Measurements from ENCODE around the gene FN1.
"Not testable (repeated sequence)": the region's sequence is repeated elsewhere in the genome, so short reads cannot be mapped to it uniquely, and the experiment has no call there.

FN1 gene

DNA sequence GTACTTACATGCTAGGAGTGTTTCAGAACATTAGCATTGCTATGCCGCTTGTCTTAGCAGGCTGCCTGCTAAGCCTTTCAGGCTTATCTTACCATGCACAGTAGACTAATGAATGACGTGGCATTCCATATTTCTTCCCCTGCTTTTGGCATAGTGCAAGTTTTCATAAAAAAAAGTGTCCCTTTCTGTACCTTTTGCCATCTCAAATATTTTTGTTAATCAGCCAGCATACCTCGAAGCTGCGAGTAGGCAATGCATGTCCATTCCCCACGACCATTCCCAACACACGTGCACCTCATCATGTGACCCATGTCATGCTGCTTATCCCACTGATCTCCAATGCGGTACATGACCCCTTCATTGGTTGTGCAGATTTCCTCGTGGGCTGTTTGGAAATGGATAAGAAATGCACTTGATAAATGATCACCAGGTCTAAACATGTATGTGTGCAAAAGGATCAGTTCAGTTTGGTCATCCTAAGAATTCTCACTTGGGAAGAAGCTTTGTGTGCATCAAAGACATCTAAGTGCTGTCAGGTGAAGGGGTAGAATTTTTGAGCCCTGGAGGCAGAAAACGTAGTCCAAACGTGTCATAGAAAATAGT, 13.9 kb downstream of the FN1 start:
- no peak for DNase-seq

DNA sequence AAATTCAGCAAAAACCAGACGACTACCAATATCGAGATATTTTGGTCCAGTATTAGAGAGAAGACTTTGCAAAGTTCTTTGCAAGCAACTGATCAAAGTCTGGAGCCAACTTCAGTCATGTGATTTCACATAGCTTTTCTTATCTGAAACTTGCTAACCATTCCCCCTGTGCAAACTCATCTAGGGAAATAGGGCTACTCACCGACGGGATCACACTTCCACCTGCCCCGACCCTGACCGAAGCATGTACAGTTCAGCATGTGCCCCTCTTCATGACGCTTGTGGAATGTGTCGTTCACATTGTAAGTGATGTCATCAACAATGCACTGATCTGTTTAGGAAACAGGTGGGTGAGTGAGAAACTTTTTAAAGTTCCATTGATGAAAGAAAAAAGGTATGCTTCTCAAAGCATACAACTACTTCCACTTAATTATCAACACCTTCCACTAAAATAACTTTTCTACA, 15.4 kb downstream of the FN1 start:
- no peak for DNase-seq

DNA sequence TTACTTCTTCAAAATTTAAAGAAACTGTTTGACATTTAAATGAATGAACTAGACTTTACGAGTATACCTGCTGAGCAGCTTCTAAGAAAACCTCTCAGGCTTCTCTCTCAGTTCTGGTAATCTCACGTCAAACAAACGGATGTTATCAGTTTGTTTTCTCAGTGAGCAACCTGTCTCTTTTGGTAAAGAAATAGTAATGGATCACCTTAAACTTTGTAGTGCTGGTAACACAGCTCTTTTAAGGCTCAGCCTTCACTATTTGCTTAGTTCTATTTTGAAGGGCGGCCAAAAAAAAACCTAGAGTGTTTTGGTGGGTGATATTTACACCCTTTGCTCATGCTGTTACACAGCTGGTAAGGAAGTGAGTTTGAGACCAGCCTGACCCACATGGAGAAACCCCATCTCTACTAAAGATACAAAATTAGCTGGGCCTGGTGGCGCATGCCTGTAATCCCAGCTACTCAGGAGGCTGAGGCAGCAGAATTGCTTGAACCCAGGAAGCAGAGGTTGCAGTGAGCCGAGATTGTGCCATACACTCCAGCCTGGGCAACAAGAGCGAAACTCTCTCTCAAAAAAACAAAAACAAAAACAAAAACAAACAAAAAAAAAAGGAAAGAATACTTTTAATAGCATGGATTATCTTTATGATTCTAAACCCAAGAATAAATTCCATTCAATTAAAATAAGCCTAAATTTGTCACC, 15.9 kb downstream of the FN1 start:
- no peak for DNase-seq

DNA sequence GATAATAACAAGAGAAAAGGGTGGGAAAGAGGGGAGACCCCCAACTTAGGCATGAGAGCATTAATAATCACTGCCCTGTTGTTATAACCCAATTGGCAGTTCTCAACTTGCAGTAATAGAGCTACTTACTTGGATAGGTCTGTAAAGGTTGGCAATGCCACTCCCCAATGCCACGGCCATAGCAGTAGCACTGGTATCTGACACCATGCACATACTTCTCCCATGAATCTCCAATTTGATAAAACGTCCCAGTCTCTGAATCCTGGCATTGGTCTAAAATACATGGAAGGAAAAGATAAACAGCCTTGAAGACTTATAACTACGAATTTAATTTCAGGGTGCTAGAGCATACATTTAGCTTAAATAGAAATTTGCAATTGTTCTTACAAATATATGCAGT, 16.8 kb downstream of the FN1 start:
- no peak for DNase-seq

DNA sequence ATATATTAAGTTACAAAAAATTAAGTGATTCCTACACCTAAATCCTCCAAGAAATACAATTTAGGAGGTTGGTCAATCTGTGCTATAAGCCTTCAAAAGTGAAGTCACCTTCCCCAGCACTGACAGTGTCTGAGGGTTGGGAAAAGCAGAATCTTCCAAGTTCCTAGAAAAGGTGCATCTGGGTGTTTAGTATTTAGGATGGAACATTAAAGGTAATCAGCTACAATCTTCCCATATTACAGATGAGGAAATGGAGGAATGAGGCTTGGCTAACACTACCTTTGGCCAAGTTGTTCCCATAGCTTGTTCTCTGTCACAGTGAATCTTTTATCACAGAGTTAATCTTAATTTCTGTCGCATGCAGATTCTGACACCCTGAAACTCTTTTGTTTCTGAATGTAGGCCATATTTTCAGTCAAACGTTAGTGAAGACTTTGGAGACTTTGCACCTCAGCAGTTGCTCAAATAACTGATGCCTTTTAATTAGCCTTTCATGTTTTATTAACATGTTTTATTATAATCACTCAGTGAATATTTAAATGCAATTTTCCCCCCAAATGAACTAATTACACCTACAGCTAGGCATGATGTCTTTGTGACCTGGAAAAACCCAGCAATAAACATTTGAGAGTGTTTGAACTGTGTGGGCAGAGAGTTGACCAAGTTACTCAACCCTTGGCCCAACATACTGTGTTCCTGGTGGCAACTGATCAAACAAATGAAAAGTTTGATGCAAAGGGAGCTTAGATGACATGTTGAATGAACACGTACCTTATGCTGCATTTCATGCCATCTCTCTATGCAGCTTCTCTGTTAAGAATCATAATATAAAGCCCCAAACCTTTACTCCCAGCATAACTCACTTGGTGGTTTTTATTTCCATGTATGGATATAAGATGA, 17.6 kb downstream of the FN1 start:
- no peak for DNase-seq

DNA sequence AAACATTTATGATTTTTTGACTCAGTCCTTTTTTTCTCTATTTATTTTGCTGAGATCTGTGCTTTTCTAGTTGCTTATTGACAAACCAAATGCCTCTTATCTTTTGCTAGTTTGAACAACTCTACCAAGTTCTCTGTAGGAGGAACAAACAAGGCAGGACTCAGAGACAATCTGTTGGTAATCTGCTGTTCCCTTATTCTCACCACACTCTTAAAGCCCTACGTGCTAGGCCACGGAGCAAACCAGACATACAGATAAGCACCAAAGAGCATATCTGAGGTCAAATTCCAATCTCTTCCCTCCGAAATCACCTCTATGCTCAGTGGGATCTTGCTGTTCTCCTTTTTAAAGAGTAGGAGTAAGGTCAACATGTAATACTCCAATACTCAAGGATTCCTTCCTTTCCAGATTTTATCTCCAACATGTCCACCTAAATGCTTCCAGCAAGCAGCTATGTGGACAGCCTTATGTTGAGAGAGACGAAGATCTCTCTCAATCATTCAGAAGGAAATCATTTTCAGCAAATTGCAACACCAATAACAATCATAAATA, 18.4 kb downstream of the FN1 start:
- DNase-seq: no peak

DNA sequence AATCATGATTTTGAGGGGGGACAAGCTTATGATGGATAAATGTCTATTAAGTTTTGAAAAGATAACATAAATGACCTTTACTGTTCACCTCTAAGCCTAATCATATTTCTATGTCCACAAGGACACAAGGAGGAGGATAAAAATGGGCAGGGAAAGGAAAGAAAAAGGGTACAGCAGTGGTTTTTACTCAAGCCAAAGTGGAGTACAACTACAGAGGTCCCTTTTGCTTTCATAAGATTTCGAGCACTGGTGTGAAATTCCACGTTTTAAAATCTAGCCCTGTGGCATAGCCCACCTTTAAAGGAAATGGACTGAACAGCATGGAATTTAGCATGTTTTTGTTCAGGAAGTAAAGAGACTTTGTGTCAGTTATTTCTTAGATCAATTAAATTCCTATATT, 19.2 kb downstream of the FN1 start:
- DNase-seq: no peak

DNA sequence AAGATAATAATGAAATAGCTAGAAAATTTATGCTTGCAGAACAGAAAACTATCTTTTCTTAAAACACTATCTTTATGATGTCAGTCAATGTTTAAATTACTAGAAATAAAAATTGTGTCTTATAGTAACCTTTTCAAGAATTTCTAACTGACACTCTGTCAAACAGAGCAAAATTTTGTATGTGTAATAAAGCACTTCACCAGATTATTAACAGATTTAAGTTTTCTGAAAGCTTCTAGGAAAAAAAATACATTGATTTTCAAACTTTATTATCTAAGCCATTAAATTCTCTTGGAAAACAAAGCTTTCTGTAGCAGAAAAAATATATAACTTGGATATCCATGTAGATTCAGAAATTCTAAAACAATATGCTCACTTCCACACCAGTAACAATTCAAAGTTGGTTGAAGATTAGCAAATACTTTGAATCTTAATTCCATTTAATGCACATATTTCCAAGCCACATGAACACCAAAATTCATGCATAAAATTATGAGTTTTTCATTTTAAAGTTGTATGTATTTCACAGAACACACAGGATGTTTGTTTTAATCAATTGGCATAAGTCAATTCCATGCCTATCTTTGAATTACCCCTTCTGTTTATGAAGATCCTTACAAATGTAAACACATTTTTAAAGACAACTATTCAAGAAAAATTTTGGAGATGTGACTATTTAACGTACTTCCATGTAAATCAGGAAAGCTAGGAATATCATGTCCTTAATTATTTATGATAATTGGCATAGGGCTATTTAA, 19.9 kb downstream of the FN1 start:
- DNase-seq: no peak

DNA sequence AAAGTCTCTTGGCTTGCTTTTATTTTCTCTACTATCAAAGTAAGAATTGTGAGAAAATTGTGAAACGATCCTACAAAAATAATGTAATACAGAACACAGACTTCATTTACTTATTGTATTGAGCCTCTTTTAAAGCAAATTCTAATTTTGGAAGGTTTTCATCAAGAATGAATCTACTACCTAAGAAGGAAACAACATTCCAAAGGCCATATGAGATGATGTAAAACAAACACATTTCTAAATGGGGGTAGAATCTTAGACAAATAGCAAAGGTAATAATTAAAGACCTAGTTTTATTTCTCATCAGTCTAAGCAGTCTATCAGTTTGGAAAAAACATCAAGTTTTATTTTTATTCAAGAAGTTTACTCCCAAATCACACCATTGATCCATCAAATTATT, 20.6 kb downstream of the FN1 start:
- DNase-seq: no peak

DNA sequence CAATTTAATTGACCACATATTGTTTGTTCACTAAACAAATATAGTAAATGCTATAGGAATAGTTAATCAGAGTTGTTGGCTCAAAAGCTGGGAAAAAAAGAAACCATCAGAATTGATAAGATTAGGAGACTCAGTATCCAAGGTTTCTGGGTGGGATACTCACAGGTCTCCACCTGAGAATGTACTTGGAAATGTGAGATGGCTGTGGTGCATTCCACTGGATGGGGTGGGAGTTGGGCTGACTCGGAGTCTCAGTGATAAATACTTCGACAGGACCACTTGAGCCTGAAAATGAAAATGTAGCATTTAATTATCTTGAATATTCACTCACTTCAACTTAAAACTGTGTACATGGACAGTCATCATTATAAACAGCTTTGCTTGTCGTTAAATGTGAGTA, 21.2 kb downstream of the FN1 start:
- no peak for DNase-seq

DNA sequence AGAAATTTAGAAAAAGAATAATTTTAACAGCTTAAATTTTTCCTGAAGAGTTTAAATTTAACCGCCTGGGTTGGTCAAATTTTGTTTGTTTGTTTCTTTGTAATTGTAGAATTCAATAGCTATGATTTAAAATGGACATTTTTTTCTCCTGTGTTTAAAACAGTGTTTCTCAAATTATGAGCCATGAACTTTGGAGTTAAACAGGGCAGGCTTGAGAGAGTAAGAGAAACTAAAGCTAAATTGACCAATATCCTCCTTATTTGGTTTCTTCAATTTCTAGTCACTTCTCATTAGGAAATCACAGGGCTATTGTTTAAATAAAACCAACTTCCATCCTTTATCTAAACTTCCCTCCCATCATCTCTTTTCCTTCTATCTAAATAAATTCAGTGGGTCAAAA, 21.9 kb downstream of the FN1 start:
- no peak for DNase-seq

DNA sequence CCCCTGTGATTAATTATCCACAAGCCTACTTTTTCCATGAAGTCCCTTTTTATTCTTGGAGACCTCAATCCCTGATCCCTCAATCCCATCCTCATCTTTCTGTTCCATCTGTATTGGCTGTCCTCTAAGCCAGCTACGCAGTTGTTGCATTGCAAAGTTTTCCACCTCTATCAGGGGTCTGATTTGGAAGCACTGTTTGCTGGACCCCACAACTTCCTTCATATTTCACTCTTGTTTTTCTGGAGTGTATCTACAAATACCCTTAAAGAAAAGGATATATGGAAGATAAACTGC, 22.4 kb downstream of the FN1 start:
- no peak for DNase-seq

DNA sequence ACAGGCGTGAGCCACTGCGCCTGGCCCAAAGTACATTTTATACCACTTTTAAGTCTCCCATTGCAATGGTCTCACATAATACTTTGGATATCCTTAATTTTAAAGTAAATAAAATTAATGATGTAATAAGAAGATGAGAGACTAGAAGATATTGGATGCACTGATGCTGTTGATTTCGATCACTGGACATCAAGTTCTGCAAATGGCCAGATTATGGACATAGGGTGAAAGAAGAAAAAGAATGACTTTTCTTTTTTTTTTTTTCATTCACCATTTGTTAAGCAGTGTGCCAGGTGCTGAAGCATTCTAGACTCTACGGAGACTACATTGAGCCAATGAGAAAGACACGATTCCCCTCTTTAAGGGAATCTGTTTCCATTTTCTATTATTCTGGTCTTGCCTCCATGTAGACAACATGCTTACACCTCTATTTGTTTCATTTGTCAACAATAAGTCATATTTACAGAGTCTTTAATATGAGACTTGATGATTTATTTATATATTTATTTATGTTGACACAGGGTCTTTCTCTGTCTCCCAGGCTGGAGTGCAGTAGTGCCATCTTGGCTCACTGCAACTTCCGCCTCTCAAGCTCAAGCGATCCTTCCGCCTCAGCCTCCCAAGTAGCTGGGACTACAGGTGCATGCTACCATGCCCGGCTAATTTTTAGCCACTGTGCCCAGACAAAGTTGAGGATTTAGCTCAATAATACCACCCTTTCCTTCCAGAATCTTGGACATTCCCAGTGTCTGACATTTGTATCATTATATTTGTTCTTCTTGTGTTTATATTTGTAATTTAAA, 23.7 kb downstream of the FN1 start:
- no peak for DNase-seq

DNA sequence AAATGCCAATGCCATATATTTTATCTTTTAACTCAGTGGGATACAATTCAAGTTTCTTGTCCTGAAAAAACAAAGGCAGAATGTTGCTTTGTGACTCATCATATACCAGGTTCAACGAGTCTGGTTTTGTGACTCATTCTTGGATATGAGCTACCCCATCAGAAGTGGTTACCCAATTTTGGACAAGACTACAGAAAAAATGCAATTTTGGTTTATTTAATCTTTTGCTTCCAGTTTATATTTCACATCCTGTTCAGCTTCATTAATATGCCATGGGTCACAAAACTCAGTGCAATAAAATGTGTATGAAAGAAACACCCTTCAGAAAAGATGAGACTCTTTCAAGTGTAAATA, 25.0 kb downstream of the FN1 start:
- no peak for DNase-seq

DNA sequence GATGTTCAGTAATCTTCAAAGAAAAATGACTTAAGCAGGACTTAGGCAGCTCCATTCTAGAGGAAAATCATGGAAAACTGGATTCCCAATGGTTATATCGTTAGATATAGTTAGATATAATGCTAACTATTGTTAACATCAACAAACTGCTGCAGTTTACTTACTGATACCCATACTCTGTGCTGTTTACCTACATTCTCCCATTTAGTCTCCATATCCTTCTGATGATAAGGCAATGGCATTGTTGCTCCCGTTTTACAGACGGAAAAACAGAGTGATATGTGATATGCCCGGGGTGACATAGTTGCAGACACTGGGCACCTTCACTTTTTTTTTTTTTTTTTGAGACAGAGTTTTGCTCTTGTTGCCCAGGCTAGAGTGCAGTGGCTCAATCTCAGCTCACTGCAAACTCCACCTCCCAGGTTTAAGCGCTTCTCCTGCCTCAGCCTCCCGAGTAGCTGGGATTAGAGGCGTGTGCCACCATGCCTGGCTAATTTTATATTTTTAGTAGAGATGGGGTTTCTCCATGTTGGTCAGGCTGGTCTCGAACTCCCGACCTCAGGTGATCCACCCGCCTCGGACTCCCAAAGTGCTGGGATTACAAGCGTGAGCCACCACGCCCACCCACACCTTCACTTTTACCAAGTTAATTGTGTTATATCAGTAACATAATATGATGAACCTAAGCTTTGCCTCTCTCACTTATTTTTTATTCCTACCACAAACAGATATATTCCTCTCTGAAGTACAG, 25.5 kb downstream of the FN1 start:
- DNase-seq: not testable (repeated sequence)

DNA sequence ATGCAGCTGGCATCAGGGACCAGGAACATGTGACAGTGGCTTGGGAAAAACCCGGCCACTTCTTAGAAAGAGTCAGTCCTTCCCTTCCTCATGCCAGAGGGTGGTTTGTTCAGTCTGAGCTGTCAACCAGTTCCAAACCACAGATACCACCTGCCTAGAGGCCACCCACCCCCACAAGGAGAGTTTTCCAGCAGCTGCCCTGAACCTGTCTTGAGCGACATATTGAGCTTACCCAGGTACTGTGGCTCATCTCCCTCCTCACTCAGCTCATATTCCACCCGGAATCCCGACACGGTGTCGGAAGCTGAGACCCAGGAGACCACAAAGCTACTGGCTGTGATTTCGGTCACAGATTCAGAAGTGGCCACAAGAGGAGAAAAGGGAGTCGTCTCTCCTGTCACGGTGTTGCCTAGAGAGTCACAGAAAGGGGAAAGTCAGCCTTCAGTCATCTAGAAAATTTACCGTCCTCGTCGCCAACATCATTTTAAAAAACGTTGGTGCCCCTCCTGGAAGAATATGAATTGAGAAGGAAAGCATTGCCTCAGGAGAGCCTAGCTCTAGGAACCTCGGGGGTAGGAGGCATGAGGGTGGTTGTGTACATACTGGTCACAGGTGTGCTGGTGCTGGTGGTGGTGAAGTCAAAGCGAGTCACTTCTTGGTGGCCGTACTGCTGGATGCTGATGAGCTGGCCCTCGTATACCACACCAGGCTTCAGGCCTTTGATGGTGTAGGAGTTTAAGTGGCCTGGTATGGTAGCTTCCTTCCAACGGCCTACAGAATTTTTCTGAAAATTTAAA, 26.3 kb downstream of the FN1 start:
- no peak for DNase-seq

DNA sequence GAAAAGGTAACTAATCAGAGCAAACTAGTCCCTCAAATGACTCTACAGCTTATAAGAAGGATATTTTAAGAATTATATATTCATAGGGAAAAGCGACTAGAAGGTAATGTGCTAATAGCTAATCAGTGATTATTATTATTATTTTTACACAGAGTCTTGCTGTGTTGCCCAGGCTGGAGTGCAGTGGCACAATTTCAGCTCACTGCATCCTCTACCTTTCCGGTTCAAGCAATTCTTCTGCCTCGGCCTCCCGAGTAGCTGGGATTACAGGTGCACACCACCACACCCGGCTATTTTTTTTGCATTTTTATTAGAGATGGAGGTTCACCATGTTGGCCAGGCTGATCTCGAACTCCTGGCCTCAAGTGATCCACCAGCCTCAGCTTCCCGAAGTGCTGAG, 27.4 kb downstream of the FN1 start:
- not testable (repeated sequence) for DNase-seq

DNA sequence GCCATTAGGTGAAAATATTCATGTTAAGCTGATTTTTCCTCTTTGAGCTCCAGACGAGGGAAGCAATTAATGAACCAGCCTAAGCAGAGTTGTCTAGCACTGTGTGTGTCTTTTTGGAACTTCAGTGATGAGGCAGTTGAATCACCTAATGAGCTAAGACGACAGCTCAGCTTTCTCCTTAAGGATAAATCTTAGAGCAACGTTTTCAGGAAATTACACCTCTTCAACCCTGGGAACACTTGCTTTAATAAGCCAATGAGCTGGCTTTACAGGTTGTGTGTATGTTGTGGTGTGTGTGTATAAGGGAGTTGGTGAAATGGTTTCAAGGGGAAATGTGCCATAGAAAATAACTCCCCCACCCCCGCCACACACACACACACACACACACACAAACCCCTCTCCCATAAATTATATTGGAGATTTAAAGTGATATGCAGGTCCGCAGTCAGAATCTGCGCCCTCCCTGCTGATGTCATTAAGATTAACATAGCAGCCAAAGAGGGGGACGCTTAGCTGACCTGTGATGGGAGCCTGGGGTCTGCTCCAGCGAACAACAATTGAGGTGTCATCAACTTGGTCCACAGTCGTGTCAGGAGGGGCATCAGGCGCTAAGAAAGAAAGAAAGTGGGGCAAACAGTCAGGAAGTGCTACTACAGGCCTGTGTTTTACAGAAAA, 28.1 kb downstream of the FN1 start:
- DNase-seq: no peak

DNA sequence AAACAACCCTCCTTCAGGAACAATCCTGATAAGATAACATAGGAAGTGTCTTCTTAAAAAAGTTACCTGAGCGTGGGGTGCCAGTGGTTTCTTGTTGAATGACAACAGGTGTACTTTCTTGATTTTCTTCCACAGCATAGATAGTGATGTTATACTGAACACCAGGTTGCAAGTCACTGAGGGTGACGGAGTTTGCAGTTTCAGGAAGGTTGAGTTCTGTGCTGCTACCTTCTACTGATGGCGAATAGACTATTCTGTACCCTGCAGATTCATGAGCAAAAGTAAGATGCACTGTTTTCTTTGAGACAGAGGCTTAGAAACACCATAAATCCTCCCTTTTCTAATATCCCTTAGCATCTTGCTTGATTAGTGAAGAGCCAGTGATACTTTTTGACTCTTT, 28.8 kb downstream of the FN1 start:
- DNase-seq: no peak

Measured in NCI-H2107 (cell line).